Neural progenitor cell (in vitro differentiated cells): ENCODE results near the gene NBR1. TPM values are rescaled to one million over a fixed set of nuclear protein-coding genes. Genes with fewer than 3 reads are reported as not detected.
"Not testable (repeated sequence)": the region's sequence is repeated elsewhere in the genome, so short reads cannot be mapped to it uniquely, and the experiment has no call there.

Experiments
- DNase-seq: peaks from one replicate; pipeline ENCODE4 v3.0.0-alpha.2; 2016; ENCODE audit warnings: low spot score
- H2AFZ ChIP-seq: fragments of 200-600 bp; sonication (generic); replicated peaks from 2 replicates; pipeline ENCODE4 v1.6.1; 2016; ENCODE audit warnings: antibody characterized with exemption
- H3F3A ChIP-seq: fragments of 200-600 bp; sonication (generic); 2 replicates; pipeline ENCODE4 v1.6.1; 2016; ENCODE audit warnings: antibody characterized with exemption, low read depth
- H3K27ac ChIP-seq: fragments of 200-600 bp; sonication (generic); 2 replicates; pipeline ENCODE4 v1.5.1; 2016; ENCODE audit warnings: mild to moderate bottlenecking
- H3K27me3 ChIP-seq: fragments of 200-600 bp; sonication (generic); 2 replicates; pipeline ENCODE4 v1.6.1; 2016; ENCODE audit warnings: mild to moderate bottlenecking, moderate library complexity
- H3K36me3 ChIP-seq: fragments of 200-600 bp; sonication (generic); 2 replicates; pipeline ENCODE4 v1.5.1; 2016
- H3K4me1 ChIP-seq: fragments of 200-600 bp; sonication (generic); 2 replicates; pipeline ENCODE4 v1.6.1; 2016; ENCODE audit warnings: mixed run types
- H3K4me2 ChIP-seq: fragments of 200-600 bp; sonication (generic); 2 replicates; pipeline ENCODE4 v1.6.1; 2016
- H3K4me3 ChIP-seq: fragments of 200-600 bp; sonication (generic); 2 replicates; pipeline ENCODE4 v1.5.1; 2016
- H3K79me2 ChIP-seq: fragments of 200-600 bp; sonication (generic); 2 replicates; pipeline ENCODE4 v1.6.1; 2016; ENCODE audit warnings: low read depth
- H3K9ac ChIP-seq: fragments of 200-600 bp; sonication (generic); 2 replicates; pipeline ENCODE4 v1.6.1; 2016
- H3K9me3 ChIP-seq: fragments of 200-600 bp; sonication (generic); 2 replicates; pipeline ENCODE4 v1.5.1; 2016; ENCODE audit warnings: low read depth
- H4K20me1 ChIP-seq: fragments of 200-600 bp; sonication (generic); 2 replicates; pipeline ENCODE4 v1.6.1; 2016; ENCODE audit warnings: low read depth
- H3K27ac Mint-ChIP-seq: 3 replicates; pipeline ENCODE4 v1.8.0; 2021; ENCODE audit warnings: mixed read lengths
- H3K27me3 Mint-ChIP-seq: 2 replicates; pipeline ENCODE4 v1.8.0; 2022; ENCODE audit warnings: low read depth, mild to moderate bottlenecking, inconsistent platforms, moderate library complexity, mixed read lengths; ENCODE audit not compliant: insufficient read depth
- H3K36me3 Mint-ChIP-seq: 3 replicates; pipeline ENCODE4 v1.8.0; 2021; ENCODE audit warnings: mixed read lengths
- H3K4me1 Mint-ChIP-seq: 3 replicates; pipeline ENCODE4 v1.8.0; 2021; ENCODE audit warnings: mixed read lengths
- H3K4me3 Mint-ChIP-seq: 3 replicates; pipeline ENCODE4 v1.8.0; 2021; ENCODE audit warnings: mild to moderate bottlenecking, moderate library complexity, mixed read lengths
- H3K9me3 Mint-ChIP-seq: 3 replicates; pipeline ENCODE4 v1.8.0; 2020; ENCODE audit warnings: mixed read lengths
- EZH2 ChIP-seq: fragments of 200-600 bp; sonication (generic); IDR thresholded peaks from 2 replicates; pipeline ENCODE4 v1.6.1; 2017; ENCODE audit warnings: antibody characterized with exemption, mild to moderate bottlenecking, moderate library complexity
- EZH2phosphoT487 ChIP-seq: fragments of 200-600 bp; sonication (generic); IDR thresholded peaks from 2 replicates; pipeline ENCODE4 v1.6.1; 2017; ENCODE audit warnings: antibody characterized with exemption
- total RNA-seq: library from RNA; depleted of rRNA; stranded (reverse); fragments of >200 nt; gene quantifications from 2 replicates; pipeline ENCODE4 v1.2.3, GENCODE V29; 2015; ENCODE audit warnings: low replicate concordance
- TF ChIP-seq, protein P1 (sequence below): fragments of 200-600 bp; sonication (generic); IDR thresholded peaks from 2 replicates; pipeline ENCODE4 v1.5.1; 2017; ENCODE audit warnings: antibody characterized with exemption, mild to moderate bottlenecking

Gene NBR1
- total RNA-seq, 1 donor from 2014 or later, result 76.5 TPM

GRCh38 chr17:43183921-43184320 lies 12.9 kb downstream of the NBR1 start:
- Histone ChIP-seq H3K36me3 (no peaks in the 10 kb centered on the region), H3K4me3 (no peak overlapping the region)
- H3K4me3 Mint-ChIP-seq, result no peak overlapping the region

DNA sequence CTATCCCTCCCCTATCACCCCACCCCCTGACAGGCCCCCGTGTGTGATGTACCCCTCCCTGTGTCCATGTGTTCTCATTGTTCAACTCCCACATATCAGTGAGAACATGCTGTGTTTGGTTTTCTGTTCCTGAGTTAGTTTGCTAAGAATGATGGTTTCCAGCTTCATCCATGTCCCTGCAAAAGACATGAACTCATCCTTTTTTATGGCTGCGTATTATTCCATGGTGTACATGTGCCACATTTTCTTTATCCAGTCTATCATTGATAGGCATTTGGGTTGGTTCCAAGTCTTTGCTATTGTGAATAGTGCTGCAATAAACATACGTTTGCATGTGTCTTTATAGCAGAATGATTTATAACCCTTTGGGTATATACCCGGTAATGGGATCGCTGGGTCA lies 15.6 kb downstream of the NBR1 start:
- not testable (repeated sequence) for H3K27ac Mint-ChIP-seq, H3K27ac ChIP-seq, H3K79me2 ChIP-seq, H3K27me3 Mint-ChIP-seq, H3K4me2 ChIP-seq, H2AFZ ChIP-seq, H3K9me3 ChIP-seq, H4K20me1 ChIP-seq, H3K9me3 Mint-ChIP-seq, H3K4me3 Mint-ChIP-seq, DNase-seq, H3K36me3 ChIP-seq, H3F3A ChIP-seq, H3K4me1 Mint-ChIP-seq, H3K9ac ChIP-seq, H3K27me3 ChIP-seq, H3K4me3 ChIP-seq, H3K4me1 ChIP-seq
- peaks cover 15% of the 10 kb centered on the region for H3K36me3 Mint-ChIP-seq

More at GRCh38 chr17:43183921-43184320, 12.9 kb downstream of the NBR1 start:
- DNase-seq, result no peak
- Mint-ChIP-seq H3K27me3 (no peaks in the 10 kb centered on the region), H3K4me1 (no peaks in the 10 kb centered on the region), H3K9me3 (no peaks in the 10 kb centered on the region), H3K36me3 (peaks cover 10% of the 10 kb centered on the region), H3K27ac (no peak overlapping the region)
- Histone ChIP-seq H3K9ac (no peak overlapping the region), H3K4me1 (no peaks in the 10 kb centered on the region), H3K27ac (no peak overlapping the region), H4K20me1 (peaks cover 5% of the 10 kb centered on the region), H3F3A (no peaks in the 10 kb centered on the region), H3K9me3 (no peaks in the 10 kb centered on the region), H3K4me2 (no peak overlapping the region), H3K79me2 (no peaks in the 10 kb centered on the region), H3K27me3 (no peaks in the 10 kb centered on the region), H2AFZ (no peak overlapping the region)
- no peak for TF ChIP-seq EZH2
- TF ChIP-seq, protein P1, sequence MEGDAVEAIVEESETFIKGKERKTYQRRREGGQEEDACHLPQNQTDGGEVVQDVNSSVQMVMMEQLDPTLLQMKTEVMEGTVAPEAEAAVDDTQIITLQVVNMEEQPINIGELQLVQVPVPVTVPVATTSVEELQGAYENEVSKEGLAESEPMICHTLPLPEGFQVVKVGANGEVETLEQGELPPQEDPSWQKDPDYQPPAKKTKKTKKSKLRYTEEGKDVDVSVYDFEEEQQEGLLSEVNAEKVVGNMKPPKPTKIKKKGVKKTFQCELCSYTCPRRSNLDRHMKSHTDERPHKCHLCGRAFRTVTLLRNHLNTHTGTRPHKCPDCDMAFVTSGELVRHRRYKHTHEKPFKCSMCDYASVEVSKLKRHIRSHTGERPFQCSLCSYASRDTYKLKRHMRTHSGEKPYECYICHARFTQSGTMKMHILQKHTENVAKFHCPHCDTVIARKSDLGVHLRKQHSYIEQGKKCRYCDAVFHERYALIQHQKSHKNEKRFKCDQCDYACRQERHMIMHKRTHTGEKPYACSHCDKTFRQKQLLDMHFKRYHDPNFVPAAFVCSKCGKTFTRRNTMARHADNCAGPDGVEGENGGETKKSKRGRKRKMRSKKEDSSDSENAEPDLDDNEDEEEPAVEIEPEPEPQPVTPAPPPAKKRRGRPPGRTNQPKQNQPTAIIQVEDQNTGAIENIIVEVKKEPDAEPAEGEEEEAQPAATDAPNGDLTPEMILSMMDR, result no peak
- no peak for TF ChIP-seq EZH2phosphoT487

GRCh38 chr17:43193251-43193650 lies 22.2 kb downstream of the NBR1 start:
- no peak overlapping the region for H3K27ac ChIP-seq
- Mint-ChIP-seq H3K4me3 (no peak overlapping the region), H3K9me3 (no peaks in the 10 kb centered on the region), H3K27ac (no peak overlapping the region), H3K36me3 (peaks cover 23% of the 10 kb centered on the region), H3K27me3 (no peaks in the 10 kb centered on the region), H3K4me1 (no peaks in the 10 kb centered on the region)
- no peaks in the 10 kb centered on the region for H3K9me3 ChIP-seq
- no peak overlapping the region for H3K4me2 ChIP-seq
- H3K36me3 ChIP-seq, result no peaks in the 10 kb centered on the region
- TF ChIP-seq, protein P1, result no peak
- TF ChIP-seq EZH2 (no peak), EZH2phosphoT487 (no peak)
- no peaks in the 10 kb centered on the region for H4K20me1 ChIP-seq
- H3K4me1 ChIP-seq, result no peaks in the 10 kb centered on the region
- DNase-seq, result no peak
- H3K27me3 ChIP-seq, result no peaks in the 10 kb centered on the region
- no peak overlapping the region for H3K9ac ChIP-seq
- H2AFZ ChIP-seq, result no peak overlapping the region
- no peak overlapping the region for H3K4me3 ChIP-seq
- H3F3A ChIP-seq, result no peaks in the 10 kb centered on the region
- no peaks in the 10 kb centered on the region for H3K79me2 ChIP-seq

DNA sequence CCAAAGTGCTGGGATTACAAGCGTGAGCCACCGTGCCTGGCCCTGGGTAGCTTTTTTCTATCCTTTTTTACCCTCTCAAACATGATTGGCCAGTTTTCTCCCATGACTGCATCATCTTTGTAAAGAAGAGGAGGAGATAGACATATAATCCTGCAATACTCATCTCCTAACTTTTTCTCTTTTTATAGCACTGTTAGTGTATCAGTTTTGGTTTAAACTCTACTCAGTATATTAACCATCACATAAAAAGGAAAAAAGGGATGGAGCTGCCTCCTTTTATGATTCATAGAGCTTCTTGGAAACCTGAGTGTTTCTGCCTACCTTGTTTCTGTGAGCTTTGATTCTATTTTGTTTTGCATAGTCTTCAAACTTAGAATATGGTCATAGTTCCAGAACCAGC lies 28.6 kb downstream of the NBR1 start:
- Histone ChIP-seq H3K4me2 (no peak overlapping the region), H3K79me2 (no peaks in the 10 kb centered on the region), H3K27me3 (no peaks in the 10 kb centered on the region), H3F3A (no peaks in the 10 kb centered on the region), H3K9ac (no peak overlapping the region), H3K27ac (no peak overlapping the region), H3K36me3 (no peaks in the 10 kb centered on the region), H2AFZ (no peak overlapping the region), H3K4me3 (no peak overlapping the region), H3K4me1 (no peaks in the 10 kb centered on the region), H4K20me1 (no peaks in the 10 kb centered on the region), H3K9me3 (no peaks in the 10 kb centered on the region)
- Mint-ChIP-seq H3K9me3 (no peaks in the 10 kb centered on the region), H3K36me3 (peaks cover 27% of the 10 kb centered on the region), H3K4me1 (no peaks in the 10 kb centered on the region), H3K4me3 (no peak overlapping the region), H3K27me3 (no peaks in the 10 kb centered on the region), H3K27ac (no peak overlapping the region)
- no peak for TF ChIP-seq EZH2
- TF ChIP-seq, protein P1, result no peak
- no peak for TF ChIP-seq EZH2phosphoT487
- no peak for DNase-seq
